ENCODE measurements around the gene SEMA4B. TPM values are rescaled to one million over a fixed set of nuclear protein-coding genes. Genes with fewer than 3 reads are reported as not detected.

Gene SEMA4B
- total and polyA plus RNA-seq, 2 experiments from 2014 or later = 16.7 to 48.2 TPM

DNA sequence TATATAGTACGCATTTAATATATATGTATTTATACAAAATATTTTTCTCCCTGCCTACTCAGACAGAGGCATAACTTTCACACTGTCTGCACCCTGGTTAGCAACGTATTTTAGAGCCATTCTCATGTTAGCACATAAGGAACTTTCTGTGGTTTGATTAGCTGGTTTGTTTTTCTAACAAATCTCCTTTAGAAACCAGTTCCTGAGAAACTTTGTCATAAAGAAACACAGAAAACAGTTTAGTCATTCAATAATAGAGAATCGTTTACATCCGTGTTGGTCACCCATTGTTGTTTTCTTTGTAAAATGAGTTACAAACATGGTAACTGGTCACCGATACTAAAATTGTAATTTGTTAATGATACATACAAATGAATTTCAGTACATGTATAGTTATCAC lies 58.4 kb downstream of the SEMA4B start:
- DNase-seq (ENCODE audit: low spot score) = no peak
- Mint-ChIP-seq H3K36me3 (ENCODE audit: low read depth) (no peaks in the 10 kb centered on the region), H3K4me1 (peaks cover 7% of the 10 kb centered on the region), H3K27ac (no peak overlapping the region), H3K27me3 (ENCODE audit: insufficient read depth, low read depth, poor library complexity) (peaks cover 2% of the 10 kb centered on the region), H3K9me3 (no peaks in the 10 kb centered on the region; the same call in 2 of the 3 replicates), H3K4me3 (no peak overlapping the region)
- H3K4me2 ChIP-seq = no peak overlapping the region
- TF ChIP-seq POLR2AphosphoS5 (IDR thresholded peaks at IDR 0.05; ENCODE audit: low read depth) (no peak), EZH2 (IDR thresholded peaks at IDR 0.05; ENCODE audit: low read depth, unreplicated experiment) (no peak), ZNF114 (CRISPR knock-in tag; IDR thresholded peaks at IDR 0.05) (no peak), NANOG (IDR thresholded peaks at IDR 0.05; ENCODE audit: borderline replicate concordance) (no peak), STAT1 (IDR thresholded peaks at IDR 0.05; ENCODE audit: unreplicated experiment) (no peak), ZNF331 (CRISPR knock-in tag; IDR thresholded peaks at IDR 0.05; ENCODE audit: low read depth) (no peak), CREB1 (CRISPR knock-in tag; IDR thresholded peaks at IDR 0.05; ENCODE audit: low read depth) (no peak), EZH2phosphoT487 (IDR thresholded peaks at IDR 0.05; ENCODE audit: unreplicated experiment) (no peak), JUNB (IDR thresholded peaks at IDR 0.05; ENCODE audit: unreplicated experiment) (no peak)
- TF ChIP-seq, protein P1, sequence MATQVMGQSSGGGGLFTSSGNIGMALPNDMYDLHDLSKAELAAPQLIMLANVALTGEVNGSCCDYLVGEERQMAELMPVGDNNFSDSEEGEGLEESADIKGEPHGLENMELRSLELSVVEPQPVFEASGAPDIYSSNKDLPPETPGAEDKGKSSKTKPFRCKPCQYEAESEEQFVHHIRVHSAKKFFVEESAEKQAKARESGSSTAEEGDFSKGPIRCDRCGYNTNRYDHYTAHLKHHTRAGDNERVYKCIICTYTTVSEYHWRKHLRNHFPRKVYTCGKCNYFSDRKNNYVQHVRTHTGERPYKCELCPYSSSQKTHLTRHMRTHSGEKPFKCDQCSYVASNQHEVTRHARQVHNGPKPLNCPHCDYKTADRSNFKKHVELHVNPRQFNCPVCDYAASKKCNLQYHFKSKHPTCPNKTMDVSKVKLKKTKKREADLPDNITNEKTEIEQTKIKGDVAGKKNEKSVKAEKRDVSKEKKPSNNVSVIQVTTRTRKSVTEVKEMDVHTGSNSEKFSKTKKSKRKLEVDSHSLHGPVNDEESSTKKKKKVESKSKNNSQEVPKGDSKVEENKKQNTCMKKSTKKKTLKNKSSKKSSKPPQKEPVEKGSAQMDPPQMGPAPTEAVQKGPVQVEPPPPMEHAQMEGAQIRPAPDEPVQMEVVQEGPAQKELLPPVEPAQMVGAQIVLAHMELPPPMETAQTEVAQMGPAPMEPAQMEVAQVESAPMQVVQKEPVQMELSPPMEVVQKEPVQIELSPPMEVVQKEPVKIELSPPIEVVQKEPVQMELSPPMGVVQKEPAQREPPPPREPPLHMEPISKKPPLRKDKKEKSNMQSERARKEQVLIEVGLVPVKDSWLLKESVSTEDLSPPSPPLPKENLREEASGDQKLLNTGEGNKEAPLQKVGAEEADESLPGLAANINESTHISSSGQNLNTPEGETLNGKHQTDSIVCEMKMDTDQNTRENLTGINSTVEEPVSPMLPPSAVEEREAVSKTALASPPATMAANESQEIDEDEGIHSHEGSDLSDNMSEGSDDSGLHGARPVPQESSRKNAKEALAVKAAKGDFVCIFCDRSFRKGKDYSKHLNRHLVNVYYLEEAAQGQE (IDR thresholded peaks at IDR 0.05; ENCODE audit: unreplicated experiment) = no peak
- TF ChIP-seq, protein P2, sequence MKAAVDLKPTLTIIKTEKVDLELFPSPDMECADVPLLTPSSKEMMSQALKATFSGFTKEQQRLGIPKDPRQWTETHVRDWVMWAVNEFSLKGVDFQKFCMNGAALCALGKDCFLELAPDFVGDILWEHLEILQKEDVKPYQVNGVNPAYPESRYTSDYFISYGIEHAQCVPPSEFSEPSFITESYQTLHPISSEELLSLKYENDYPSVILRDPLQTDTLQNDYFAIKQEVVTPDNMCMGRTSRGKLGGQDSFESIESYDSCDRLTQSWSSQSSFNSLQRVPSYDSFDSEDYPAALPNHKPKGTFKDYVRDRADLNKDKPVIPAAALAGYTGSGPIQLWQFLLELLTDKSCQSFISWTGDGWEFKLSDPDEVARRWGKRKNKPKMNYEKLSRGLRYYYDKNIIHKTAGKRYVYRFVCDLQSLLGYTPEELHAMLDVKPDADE (IDR thresholded peaks at IDR 0.05) = no peak
- TF ChIP-seq, protein P3, sequence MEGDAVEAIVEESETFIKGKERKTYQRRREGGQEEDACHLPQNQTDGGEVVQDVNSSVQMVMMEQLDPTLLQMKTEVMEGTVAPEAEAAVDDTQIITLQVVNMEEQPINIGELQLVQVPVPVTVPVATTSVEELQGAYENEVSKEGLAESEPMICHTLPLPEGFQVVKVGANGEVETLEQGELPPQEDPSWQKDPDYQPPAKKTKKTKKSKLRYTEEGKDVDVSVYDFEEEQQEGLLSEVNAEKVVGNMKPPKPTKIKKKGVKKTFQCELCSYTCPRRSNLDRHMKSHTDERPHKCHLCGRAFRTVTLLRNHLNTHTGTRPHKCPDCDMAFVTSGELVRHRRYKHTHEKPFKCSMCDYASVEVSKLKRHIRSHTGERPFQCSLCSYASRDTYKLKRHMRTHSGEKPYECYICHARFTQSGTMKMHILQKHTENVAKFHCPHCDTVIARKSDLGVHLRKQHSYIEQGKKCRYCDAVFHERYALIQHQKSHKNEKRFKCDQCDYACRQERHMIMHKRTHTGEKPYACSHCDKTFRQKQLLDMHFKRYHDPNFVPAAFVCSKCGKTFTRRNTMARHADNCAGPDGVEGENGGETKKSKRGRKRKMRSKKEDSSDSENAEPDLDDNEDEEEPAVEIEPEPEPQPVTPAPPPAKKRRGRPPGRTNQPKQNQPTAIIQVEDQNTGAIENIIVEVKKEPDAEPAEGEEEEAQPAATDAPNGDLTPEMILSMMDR (conservative IDR thresholded peaks at IDR 0.05; ENCODE audit: low read depth in 2 of 2) = no peak
- TF ChIP-seq, protein P4, sequence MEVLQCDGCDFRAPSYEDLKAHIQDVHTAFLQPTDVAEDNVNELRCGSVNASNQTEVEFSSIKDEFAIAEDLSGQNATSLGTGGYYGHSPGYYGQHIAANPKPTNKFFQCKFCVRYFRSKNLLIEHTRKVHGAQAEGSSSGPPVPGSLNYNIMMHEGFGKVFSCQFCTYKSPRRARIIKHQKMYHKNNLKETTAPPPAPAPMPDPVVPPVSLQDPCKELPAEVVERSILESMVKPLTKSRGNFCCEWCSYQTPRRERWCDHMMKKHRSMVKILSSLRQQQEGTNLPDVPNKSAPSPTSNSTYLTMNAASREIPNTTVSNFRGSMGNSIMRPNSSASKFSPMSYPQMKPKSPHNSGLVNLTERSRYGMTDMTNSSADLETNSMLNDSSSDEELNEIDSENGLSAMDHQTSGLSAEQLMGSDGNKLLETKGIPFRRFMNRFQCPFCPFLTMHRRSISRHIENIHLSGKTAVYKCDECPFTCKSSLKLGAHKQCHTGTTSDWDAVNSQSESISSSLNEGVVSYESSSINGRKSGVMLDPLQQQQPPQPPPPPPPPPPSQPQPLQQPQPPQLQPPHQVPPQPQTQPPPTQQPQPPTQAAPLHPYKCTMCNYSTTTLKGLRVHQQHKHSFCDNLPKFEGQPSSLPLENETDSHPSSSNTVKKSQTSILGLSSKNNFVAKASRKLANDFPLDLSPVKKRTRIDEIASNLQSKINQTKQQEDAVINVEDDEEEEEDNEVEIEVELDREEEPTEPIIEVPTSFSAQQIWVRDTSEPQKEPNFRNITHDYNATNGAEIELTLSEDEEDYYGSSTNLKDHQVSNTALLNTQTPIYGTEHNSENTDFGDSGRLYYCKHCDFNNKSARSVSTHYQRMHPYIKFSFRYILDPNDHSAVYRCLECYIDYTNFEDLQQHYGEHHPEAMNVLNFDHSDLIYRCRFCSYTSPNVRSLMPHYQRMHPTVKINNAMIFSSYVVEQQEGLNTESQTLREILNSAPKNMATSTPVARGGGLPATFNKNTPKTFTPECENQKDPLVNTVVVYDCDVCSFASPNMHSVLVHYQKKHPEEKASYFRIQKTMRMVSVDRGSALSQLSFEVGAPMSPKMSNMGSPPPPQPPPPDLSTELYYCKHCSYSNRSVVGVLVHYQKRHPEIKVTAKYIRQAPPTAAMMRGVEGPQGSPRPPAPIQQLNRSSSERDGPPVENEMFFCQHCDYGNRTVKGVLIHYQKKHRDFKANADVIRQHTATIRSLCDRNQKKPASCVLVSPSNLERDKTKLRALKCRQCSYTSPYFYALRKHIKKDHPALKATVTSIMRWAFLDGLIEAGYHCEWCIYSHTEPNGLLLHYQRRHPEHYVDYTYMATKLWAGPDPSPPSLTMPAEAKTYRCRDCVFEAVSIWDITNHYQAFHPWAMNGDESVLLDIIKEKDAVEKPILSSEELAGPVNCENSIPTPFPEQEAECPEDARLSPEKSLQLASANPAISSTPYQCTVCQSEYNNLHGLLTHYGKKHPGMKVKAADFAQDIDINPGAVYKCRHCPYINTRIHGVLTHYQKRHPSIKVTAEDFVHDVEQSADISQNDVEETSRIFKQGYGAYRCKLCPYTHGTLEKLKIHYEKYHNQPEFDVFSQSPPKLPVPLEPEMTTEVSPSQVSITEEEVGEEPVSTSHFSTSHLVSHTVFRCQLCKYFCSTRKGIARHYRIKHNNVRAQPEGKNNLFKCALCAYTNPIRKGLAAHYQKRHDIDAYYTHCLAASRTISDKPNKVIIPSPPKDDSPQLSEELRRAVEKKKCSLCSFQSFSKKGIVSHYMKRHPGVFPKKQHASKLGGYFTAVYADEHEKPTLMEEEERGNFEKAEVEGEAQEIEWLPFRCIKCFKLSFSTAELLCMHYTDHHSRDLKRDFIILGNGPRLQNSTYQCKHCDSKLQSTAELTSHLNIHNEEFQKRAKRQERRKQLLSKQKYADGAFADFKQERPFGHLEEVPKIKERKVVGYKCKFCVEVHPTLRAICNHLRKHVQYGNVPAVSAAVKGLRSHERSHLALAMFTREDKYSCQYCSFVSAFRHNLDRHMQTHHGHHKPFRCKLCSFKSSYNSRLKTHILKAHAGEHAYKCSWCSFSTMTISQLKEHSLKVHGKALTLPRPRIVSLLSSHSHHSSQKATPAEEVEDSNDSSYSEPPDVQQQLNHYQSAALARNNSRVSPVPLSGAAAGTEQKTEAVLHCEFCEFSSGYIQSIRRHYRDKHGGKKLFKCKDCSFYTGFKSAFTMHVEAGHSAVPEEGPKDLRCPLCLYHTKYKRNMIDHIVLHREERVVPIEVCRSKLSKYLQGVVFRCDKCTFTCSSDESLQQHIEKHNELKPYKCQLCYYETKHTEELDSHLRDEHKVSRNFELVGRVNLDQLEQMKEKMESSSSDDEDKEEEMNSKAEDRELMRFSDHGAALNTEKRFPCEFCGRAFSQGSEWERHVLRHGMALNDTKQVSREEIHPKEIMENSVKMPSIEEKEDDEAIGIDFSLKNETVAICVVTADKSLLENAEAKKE (CRISPR knock-in tag; IDR thresholded peaks at IDR 0.05) = no peak
- H3K79me2 ChIP-seq (replicated peaks; ENCODE audit: insufficient read depth) = 0 out of 2 replicates have a peak, but pooled peaks cover 3% of the 10 kb centered on the region
- H3K36me3 ChIP-seq (ENCODE audit: insufficient read depth) = no peaks in the 10 kb centered on the region
- ATAC-seq = no peak
- H3K4me1 ChIP-seq (ENCODE audit: insufficient read depth) = no peaks in the 10 kb centered on the region
- H4K20me1 ChIP-seq (replicated peaks; ENCODE audit: insufficient read depth) = no peaks in the 10 kb centered on the region
- H3K4me3 ChIP-seq = no peak overlapping the region
- H3K27ac ChIP-seq (ENCODE audit: low read depth) = no peak overlapping the region
- no peak overlapping the region for H2AFZ ChIP-seq
- 0 out of 2 replicates have a peak, but pooled peaks cover 3% of the 10 kb centered on the region for H3F3A ChIP-seq (replicated peaks; ENCODE audit: low read depth)
- H3K9me2 ChIP-seq (ENCODE audit: insufficient read depth) = no peaks in the 10 kb centered on the region
- H3K27me3 ChIP-seq (ENCODE audit: insufficient read depth) = no peaks in the 10 kb centered on the region

Data from GM23338 (cell line).